ENCODE results near the gene ACOT7.

ACOT7 gene

DNA sequence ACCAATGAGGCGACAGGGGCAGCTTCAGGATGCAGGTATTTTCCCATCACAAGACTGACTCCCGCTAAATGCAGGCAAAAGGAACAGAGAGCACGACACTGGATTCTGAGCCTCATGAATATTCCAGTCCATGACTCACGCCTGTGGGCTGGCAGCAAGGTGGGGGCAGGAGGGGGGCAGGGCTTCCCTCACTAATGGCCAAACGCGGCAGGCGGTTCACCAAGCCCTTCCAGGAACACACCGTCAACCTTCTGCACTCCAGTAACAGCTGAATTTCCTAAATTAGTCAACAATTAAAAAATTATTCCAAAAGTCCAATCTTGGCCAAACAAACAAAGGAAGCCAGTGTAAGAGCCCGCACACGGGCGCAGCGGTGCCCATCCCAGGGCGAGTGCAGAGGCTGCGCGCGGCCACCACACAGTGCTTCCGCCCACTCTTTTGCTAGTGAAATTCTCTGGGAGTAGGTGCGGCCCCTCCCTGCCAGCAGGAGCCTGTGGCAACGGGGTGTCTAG lies 120.1 kb downstream of the ACOT7 start:
- DNase-seq (ENCODE audit: low read depth in 4 of 4, low spot score in 1 of 4) = no peak

DNA sequence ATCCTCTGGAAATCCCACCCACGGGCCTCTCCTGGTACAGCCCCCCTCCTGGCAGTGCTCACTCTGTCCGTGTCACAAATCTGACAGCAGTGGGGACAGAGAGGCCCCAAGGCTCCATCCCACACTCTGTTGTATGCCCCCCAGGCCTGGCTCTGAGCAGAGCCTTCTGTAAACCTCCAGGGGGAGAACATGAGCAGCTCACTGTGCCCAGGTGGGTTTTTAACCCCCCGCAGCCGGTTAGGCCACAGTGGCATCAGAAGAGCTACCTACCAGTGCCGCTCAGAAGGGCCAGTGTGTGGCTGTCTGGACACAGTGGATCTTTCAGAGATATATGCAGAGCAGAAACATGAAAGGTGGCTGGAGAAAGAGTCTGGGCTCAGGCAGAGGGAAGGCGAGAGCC lies 120.7 kb downstream of the ACOT7 start:
- no peak for DNase-seq (ENCODE audit: low read depth in 4 of 4, low spot score in 1 of 4)

DNA sequence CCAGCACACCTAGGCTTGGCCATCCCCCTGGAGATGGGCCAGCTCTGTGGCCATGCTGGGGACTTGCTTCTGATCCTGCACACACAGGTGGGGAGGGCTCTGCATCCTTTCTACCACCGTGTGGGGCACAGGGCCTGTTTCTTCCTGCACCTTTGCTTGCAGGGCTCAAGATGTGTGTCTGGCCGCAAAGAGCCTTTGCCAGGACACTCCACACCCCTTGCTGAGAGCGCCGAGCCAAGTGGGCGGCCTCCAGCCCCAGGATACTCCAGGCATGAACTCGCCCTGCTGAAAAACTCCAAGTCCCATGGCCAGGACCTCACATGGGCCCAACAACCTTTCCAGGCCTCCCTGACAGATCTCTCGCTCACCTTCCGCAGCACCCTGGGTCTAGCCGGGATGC lies 121.1 kb downstream of the ACOT7 start:
- no peak for DNase-seq (ENCODE audit: low read depth in 4 of 4, low spot score in 1 of 4)

DNA sequence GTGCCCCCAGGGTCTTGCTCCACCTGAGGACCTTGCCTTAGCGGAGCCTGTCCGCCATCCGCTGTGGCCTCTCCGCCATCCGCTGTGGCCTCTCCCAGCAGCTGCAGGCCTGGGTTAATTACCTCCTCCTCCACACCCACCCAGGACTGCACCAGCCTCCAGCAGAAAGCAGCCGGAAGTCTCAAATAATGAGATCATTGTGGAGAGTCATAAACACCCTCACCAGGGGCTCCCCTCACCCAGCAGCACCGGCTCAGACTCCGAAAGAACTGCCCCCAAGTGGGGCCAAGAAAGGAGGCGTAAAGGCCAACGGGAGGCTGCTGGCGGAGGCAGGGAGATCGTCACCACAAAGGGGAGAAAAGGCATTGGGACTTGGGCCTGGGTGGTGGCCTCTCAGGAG lies 122.0 kb downstream of the ACOT7 start:
- no peak for DNase-seq (ENCODE audit: low read depth in 4 of 4, low spot score in 1 of 4)

DNA sequence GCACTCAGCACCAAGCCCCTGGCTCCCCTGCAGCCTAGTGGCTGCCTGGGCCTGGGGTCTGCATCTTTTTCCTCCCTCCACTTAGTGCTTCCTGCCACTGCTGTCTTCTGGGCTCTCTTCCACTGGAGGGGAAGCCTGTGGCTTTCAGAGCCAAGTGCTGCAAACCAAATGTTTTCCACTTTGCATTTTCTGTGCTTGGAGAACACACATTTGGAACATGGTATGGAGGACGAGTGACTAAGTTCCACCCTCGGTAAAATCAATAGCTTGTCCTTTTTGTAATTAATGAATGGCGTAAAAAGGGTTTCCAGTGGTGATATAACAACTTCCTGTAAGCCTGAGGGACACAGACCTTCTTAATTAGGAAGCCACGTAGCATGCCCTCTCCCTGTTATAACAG lies 122.6 kb downstream of the ACOT7 start:
- no peak for DNase-seq (ENCODE audit: low read depth in 4 of 4, low spot score in 1 of 4)

DNA sequence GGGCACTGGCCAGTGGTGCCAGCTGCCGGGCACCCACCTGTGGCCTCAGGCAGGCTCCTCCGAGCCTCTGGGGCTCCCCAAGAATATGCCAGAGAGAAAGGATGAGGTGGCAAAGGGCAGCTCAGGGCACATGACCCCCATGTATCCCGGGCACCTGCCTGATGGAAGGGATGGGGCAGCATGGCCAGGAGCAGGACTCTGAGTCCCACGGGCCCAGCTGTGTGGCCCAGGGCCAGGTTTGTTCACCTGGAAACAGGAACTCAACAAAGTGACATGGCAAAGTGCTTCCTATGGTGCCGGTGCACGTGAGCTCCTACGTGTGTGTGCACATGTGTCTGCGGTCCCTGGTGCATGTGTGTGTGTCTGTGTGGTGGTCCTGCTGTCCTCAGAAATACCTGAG lies 123.2 kb downstream of the ACOT7 start:
- no peak for DNase-seq (ENCODE audit: low read depth in 4 of 4, low spot score in 1 of 4)

DNA sequence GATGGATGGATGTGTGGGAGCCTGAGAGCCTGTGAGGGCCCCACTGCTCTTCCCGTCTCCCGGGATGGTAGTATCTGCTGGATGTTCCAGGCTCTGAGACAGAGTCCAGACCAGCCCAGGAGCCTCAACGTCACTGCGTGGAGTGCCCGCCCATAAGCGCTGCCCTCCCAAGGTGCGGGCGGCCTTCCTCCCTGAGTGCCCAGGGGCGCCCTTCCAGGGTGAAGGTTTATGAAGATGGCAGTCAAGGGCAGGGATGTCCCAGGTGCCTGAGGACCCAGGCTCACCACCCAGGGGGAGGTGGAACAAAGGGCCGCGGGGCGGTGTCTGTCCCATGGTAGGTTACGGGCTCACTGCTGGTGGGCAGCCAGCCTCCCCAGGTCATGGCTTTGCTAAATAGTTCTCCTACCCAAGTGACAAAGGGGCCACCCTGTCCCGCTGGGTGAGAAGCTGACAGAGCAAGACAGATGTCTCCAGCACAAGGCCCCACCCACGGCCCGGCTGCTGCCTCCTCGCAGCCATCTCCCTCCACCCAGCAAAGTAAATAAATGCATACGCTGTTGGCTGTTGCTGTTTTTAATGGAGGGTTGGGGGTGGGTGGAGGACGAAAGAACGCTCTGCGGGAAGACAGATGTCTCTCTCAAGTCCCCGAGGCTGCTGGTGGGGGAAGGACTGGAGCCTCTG lies 123.7 kb downstream of the ACOT7 start:
- DNase-seq (ENCODE audit: low read depth in 4 of 4, low spot score in 1 of 4) = no peak

DNA sequence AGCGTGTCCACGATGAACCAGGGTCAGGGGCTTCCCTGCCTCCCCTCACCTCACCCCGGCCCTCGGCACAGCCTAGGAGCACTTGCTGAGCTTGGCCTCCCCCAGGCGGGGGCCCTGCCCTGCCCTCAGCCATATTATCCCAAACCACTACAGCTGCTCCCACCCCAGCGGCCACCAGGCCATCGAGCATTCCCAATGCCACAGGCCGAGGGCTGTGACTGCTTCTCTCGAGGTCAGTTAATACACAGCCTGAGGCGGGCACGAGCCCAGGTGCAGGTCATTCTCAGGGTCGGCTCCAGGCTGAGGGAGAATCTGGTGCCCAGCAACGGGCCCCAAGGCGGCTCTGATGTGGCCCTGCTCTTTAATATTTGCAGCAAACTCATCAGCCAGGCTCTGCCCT lies 124.3 kb downstream of the ACOT7 start:
- DNase-seq (ENCODE audit: low read depth in 4 of 4, low spot score in 1 of 4) = no peak

DNA sequence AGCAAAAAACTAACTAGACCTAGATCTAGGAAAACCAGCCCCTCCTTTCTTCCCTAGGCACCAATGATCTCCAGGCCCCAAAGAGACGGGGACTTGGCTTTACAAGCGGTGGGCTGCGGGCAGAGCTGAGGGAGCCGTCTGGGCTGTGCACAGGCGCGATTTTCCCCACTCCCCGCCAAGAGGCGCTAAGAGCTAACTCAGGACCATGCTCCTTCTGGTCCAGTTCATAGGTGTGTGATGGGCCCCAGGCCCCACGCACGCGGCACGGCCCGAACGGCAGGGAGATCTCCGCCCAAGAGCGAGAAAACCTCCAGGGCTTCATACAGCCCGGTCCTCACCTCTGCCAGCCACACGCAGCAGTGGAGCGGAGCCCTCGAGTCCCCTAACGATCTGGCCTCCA lies 125.2 kb downstream of the ACOT7 start:
- DNase-seq (ENCODE audit: low read depth in 4 of 4, low spot score in 1 of 4) = no peak

DNA sequence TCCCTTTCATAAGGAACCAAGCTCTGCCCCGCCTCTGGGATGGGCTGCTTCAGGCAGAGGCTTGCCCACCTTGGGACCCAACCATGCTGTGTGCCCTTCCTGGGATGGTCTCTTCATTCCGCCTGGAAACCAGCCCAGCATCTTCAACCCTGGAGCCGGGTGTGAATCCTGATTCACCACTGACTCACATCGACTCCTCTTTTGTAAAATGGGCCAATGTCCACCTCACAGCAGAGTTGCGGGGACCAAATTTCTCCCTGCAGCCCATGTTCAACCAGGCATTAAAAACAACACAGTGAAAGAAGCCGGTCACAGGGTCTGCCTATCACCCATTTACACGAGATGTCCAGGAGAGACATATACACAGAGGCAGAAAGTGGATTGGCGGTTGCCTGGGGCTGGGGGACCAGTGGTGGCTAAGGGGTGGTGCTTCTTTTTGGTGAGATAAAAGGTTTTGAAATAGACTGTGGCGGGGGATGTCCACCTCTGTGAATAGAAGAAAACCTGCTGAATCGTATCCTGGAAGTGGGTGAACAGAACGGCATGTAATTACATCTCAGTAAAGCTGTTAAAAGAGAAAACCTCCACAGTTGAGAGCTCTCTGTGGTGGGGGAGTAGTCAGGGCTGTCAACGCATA lies 125.8 kb downstream of the ACOT7 start:
- no peak for DNase-seq (ENCODE audit: low read depth in 4 of 4, low spot score in 1 of 4)

DNA sequence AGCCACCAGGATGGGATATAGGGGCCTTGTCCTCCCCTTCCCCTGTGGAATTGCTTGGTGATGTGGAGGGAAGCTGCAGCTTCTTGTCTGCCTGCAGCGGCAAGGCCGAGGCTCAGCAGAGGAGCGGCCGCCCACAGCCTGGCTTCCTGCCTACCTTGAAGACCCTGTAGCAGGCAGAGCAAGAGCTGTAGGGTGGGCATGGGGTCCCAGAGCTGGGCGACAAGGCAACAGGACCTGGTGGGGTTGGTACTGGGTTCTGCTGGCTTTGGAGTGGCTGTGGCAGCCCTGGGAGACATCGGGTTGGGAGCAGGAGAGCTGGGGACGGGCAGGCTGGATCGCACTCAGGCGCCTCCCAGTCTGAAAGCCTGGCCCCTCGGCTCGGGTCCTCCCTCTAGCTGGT lies 126.9 kb downstream of the ACOT7 start:
- DNase-seq (ENCODE audit: low read depth in 4 of 4, low spot score in 1 of 4) = no peak

DNA sequence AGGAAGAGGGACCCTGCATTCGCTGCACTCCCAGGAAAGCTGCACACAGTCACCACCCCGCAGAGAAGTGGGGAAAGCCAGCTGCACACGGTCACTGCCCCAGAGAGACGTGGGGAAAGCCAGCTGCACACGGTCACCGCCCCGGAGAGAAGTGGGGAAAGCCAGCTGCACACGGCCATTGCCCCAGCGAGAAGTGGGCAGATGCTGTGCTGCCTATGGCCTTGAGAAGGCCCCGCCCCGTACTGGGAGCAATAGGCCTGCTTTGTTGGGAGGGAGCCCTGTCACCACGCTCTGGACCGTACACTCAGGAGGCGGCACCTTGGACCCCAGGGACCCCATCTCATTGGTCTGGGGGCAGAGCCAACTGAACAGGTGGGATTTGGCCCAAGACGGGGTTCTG lies 128.4 kb downstream of the ACOT7 start:
- DNase-seq (ENCODE audit: low read depth in 4 of 4, low spot score in 1 of 4) = no peak

DNA sequence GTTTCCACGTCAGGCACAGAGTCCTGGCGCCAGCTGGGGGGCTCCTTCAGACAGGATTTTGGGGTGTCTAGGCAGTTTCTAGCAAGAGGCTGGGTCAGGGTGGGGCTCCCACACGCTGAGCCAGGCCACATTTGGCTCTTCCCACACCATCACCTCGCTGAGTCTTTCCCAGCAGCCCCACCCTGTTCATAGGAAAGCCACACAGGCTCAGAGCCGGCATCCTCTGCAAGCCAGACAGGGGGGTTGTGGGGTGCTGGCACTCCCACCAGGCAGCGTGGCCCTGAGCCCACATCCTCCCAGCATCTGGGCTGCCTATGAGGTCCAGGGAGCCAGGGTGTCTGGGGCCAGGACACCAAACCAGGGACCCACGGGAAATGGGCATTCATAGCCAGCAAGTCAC lies 129.9 kb downstream of the ACOT7 start:
- DNase-seq (ENCODE audit: low read depth in 4 of 4, low spot score in 1 of 4) = no peak

DNA sequence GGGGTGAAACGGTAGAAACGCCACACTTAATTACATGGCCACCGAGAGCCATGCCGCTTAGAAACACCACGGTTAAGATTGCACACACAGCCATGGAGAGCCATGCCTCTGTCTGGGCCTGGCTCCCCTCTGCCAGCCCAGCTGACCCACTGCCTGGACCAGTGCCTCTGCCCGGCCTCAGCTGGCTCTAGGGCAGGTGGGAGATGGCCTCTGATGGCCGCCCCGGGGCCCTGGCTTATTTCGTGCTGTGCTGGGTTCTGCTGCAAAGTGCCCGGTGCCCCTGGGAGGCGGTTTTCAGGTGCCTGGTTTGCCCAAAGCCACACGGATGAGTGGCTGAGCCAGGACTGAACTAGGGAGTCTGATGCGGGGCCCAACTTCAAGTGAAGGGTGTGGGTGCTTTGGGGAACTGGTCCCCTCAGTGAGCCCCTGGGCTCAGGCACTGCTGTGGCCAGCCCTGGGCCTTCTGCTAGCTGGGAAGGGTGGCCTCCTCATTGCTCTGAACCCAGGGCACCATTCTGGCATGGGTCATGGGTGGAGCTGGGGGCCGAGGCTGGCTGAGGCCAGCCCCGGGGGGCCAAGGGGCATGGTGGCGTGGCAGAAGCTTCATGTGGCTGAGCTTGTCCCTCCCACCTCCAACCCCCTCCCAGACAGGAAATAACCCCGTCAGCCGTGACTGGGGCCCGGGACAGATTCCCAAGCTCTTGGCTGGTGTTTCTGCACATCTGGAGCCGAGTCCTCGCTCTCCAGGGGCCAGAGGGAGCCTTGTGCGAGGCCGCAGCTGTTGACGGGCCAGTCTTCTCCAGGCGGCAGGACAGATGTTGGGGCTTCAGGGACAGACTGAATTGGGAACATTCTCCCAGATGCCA lies 130.8 kb downstream of the ACOT7 start:
- no peak for DNase-seq (ENCODE audit: low read depth in 4 of 4, low spot score in 1 of 4)

DNA sequence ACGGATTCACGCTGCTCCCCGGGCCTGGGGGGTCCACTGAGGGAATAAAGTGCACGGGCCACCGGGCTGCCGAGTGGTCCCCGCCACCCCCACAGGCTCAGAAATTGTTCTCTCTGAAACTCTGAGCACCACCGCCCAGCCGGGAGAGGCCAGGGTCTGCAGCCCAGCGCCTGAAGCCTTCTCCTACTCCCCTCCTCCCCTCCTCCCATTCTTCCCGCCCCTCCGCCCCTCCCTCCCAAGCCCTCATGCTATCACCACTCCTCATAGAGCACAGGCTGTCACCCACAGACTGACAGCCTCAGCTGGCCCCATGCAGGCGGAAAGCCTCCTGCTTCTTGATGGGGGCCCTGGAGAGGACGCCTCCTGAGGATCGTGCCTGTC lies 132.0 kb downstream of the ACOT7 start:
- no peak for DNase-seq (ENCODE audit: low read depth in 4 of 4, low spot score in 1 of 4)

DNA sequence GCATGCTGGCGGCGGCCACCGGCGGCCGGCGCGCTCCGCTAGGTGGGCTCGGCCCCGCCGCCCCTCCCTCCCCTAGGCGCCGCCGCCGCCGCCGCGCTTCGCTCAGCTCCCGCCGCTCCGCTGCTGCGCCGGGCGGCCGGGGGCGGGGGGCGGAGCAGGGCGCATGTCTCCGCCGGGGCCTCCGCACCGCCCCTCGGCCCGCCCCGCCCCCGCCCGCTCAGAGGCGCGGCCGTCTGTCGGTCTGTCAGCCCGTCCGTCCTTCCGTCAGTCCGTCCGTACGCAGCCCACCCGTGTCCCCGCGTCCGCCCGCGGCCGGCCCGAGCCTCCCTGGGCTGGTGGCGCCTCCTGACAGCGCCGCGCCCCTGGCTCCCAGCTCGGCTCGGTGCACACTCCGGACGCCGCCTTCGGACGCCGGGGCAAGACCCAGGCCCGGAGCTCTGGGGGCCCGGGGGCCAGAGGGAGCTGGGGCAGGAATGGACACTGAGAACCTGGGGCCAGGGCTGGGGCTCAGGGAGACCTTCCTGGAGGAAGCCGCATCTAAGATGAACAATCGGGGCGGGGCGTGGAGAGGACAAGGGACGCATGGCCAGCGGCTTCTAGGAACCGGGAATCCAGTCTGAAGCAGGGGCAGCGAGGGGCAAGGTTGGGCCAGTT lies 132.5 kb downstream of the ACOT7 start, which contains the start of gene GPR153:
TSS of gene GPR153 (minus strand) at position 138 of the 654 bp plus-strand sequence. CDS start 6,193 bp downstream, outside the sequence.
- DNase-seq (ENCODE audit: low read depth in 4 of 4, low spot score in 1 of 4) = peak in 3 of 4 experiments; percentile 28 to 43 (median 36)

DNA sequence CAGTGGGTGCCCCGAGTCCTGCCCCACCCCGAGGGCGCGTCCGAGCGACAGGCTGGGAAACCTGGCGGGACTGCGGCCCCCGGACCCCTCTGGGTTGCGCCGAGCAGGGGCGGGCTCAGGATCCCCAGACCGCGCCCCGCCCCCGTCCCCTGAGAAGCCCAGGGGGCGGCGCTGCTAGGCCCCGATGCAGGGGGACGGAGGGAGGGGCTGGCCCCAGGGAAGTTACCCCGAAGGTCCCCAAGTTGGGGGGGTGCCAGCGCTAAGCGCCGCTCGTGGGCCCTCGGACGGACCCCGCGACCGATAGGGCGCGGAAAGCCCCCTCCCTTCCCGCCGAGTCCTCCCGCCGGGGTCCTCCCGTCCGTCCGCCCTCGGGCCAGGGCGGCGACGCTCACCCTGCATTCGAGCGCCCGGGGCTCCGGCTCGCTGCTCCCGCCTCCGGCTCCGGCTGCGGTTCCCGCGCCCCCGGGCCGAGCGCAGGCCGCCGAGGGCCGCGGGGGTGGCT lies 133.1 kb downstream of the ACOT7 start:
- DNase-seq (ENCODE audit: low read depth in 4 of 4, low spot score in 1 of 4) = no peak

DNA sequence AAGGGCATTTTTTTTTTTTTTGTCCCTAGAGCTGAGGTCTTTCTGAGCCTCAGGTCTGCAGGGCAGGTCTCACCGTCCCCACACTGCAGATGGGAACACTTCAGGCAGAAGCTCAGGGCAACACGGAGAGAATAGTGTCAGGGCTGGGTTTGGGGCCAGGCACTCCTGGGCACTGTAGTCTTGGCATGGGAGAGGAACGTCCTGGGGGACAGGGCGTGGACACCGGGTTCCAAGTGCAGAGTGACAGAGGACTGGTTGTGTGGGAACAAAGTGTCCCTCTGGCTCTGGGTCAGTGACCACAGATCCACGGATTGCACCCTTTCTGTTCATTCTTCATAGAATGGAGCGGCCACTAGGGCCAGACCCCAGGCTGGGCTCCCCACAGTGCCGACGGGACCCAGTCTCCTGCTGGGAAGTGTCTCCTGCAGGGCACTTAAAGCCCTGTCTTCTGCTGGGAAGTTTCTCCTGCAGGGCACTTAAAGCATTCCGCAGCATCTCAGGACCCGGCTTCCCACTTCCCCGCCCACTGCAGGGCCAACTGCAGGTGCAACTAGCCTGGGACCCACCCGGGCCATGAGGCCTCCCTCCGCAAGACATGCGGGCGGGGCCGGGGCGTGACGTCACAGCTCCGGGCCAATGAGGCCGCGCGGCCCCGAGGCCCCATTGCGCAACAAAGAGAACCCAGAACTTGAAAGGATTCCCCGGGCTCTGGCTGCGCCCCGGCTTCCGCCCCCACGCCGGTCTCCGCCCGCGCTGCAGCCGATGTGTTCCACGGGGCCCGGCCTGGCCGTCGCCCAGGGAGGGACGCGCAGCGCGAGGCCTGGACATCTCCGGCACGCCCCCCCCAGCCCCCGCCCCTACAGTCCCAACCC lies 133.8 kb downstream of the ACOT7 start:
- DNase-seq (ENCODE audit: low read depth in 4 of 4, low spot score in 1 of 4) = peak; percentile 49 to 68 (median 60)

DNA sequence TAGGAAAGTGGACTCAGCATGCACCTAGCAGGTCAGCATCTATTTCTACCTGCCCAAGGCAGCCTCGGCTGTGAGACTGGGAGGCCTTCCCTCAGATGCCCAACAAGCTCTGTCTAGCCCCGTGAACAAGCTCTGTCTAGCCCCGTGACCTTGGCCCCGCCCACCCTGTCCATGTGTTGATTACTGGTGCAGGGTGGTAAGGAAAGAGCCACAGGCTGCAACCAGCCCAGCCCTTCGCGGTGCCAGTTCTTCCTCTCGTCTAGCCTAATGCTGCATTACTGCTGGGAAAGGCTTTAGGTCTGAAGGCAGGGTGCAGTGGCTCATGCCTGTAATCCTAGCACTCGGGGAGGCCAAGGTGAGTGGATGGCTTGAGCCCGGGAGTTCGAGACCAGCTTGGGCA lies 134.9 kb downstream of the ACOT7 start:
- DNase-seq (ENCODE audit: low read depth in 4 of 4, low spot score in 1 of 4) = no peak

DNA sequence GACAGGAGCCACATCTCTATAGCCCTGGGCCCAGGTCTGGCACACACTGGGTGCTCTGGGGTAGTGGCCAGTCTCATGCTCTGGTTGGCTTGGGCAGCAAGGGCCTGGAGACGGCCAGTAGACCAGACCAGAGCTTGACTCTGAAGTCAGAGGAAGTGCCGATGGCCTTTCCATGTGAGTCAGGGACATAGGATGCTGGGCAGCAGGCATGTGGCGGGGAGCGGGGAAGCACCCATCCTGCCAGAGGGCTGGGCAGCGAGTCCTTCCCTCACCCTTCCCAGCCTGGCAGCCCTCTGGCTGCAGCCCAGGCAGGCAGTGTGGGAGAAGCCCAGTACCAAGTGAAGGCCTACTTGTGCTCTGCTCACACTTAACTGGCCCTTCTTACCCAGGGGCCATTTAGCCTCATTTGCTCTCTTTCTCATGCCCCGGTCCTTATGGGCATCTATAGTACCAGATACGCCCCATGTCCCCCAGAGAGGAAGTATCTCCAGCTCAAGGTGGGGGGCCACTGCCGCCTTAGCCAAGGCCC lies 136.0 kb downstream of the ACOT7 start:
- DNase-seq (ENCODE audit: low read depth in 4 of 4, low spot score in 1 of 4) = no peak
